C4-2B (cell line): ENCODE data around the gene LTBP4.

ENCODE experiments used
- H3K27ac ChIP-seq: fragments of 450-650 bp; 2 replicates; pipeline ENCODE4 v1.5.1; 2017
- ZFX ChIP-seq: fragments of 450-650 bp; IDR thresholded peaks from 2 replicates; pipeline ENCODE4 v1.6.1; 2017
- TF ChIP-seq, protein P1 (sequence below): fragments of 450-650 bp; conservative IDR thresholded peaks from 2 replicates; pipeline ENCODE4 v1.5.1; 2017; ENCODE audit warnings: mild to moderate bottlenecking

LTBP4 gene

DNA sequence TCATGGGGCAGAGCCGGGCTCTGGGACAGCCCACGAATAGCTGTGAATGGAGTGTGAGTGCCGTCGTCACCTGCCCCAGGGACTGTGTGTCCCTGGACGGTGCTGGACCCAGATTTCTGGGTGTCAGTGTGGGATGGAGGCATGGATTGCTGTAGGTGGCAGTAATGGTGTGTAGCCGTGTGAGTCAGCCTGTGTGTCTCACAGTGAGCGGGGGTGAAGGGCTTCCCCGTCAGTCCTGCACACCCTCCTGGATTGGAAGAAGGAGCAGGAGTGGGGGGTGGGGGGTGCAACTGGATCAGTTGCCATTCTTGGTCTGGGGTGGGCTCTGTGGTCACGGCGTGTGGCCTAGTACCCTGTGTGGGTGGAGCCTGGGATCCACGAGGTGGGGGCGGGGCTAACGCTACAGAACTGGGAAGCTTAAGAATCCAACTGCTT lies 6.5 kb upstream of the LTBP4 start:
- no peak overlapping the region for H3K27ac ChIP-seq
- TF ChIP-seq, protein P1, sequence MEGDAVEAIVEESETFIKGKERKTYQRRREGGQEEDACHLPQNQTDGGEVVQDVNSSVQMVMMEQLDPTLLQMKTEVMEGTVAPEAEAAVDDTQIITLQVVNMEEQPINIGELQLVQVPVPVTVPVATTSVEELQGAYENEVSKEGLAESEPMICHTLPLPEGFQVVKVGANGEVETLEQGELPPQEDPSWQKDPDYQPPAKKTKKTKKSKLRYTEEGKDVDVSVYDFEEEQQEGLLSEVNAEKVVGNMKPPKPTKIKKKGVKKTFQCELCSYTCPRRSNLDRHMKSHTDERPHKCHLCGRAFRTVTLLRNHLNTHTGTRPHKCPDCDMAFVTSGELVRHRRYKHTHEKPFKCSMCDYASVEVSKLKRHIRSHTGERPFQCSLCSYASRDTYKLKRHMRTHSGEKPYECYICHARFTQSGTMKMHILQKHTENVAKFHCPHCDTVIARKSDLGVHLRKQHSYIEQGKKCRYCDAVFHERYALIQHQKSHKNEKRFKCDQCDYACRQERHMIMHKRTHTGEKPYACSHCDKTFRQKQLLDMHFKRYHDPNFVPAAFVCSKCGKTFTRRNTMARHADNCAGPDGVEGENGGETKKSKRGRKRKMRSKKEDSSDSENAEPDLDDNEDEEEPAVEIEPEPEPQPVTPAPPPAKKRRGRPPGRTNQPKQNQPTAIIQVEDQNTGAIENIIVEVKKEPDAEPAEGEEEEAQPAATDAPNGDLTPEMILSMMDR: no peak
- TF ChIP-seq ZFX: no peak

DNA sequence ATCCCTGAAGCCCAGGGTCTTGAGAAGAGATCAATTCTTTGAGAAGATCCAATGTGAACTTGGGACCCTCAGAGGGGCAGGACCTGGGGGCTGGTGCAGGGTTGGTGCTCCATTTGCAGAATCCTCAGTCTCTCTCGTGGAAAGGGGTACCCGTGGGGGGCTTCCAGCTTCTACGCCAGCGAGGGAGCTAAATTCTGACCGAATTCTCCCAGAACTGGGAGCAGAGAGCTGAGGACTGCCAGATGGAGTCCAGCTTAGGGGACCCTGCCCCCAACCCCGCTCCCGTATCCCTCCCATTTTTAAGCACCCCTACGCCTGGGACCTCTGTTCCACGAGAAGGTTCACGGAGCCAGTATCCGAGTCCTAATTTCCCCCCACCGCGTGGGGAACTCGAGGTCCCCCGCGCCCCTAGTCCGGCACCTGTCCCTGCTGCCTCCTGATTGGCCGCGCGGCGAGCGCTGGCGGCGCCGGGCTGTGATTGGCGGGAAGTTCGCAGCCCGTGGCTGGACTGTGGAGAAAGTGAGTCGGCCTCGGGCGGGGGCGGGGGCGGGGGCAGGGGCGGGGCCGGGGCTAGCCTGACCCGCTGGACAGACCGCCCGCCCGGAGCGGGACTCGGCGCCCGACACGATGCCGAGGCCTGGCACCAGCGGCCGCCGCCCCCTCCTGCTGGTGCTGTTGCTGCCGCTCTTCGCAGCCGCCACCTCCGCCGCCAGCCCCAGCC lies 4.4 kb upstream of the LTBP4 start:
- TF ChIP-seq ZFX: no peak
- TF ChIP-seq, protein P1: no peak
- H3K27ac ChIP-seq: peak overlapping the region; percentile 66

DNA sequence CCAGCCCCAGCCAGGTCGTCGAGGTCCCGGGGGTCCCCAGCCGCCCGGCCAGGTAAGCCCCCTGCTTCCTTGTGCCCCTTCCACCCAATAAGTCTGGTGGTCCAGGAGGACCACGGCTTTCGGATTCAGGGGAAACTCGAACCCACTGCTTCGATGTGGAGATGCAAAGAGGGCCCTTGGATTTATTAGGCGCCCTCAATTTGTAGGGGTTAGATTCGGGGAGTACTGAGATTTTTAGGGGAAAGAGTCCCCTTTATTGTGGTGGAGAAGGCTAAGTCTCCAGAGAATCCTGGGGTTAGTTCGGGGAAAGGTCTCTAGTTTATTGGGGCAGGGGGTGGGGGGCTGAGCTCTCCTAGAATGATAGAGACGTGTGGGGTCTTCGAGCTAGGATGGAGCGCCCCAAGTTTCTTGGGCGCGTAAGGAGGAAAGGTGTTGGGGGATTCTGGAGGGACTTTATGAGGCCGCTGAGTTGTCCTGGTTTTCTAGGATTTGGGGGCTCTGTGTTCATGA lies 3.8 kb upstream of the LTBP4 start:
- peak overlapping the region; percentile 66 for H3K27ac ChIP-seq
- TF ChIP-seq, protein P1: no peak
- TF ChIP-seq ZFX: no peak

DNA sequence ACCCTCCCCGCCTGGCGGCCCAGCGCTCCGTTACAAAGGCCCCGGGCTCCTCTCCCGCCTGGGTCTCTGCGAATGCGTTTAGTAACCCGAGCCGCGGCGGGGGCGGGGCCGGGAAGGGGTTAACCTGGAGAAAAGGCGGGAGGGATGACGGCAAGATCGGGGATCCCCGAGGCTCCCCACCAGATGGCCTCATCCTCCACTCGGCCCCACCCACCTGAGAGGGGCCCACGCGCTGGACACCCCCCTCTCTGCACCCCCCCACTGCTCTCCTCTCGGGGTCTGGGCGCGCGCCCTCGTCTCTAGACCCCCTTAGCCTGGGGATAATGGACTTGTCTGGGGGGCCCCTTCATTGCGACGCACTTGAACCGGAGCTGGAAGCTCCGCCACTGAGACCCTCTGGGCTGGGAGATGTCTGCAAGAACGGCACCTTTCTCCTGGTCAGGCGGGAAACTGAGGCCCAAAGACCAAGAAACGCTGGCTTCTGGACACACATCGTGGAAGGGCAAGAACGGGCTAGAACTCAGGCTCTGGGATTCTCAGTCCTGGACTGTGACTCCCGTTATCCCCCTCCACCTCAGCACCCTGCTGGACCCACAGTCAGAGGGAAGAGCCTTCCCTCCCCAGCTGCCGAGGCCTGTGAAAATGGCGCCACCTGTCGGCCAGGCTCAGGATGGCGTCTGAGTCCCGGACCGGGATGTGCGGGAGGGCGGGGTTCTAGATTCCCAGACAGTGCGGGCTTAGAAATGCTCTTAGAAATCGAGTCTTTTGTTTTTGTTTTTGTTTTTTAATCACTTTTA lies 2.9 kb upstream of the LTBP4 start:
- TF ChIP-seq, protein P1: peak; percentile 98
- no peak for TF ChIP-seq ZFX
- H3K27ac ChIP-seq: no peak overlapping the region

DNA sequence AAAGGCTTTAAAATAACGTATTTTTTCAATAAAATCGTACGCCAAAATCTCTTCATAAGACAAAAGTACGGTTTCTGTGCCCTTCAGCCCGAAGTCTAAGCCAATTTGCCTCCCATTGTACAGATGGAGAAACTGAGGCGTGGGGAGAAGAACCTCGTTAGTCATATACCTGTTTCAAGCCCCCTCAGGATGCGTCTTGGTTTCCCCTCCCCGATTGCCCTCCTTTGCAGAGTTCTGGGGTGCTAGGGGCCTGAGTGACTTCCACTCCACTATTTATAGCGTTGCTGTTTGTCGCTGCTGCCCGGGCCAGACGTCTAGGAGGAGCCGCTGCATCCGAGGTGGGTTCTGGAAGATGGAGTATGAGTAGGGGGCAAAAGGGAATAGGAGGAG lies 2.3 kb upstream of the LTBP4 start:
- TF ChIP-seq, protein P1: peak; percentile 42
- TF ChIP-seq ZFX: no peak
- H3K27ac ChIP-seq: no peak overlapping the region

DNA sequence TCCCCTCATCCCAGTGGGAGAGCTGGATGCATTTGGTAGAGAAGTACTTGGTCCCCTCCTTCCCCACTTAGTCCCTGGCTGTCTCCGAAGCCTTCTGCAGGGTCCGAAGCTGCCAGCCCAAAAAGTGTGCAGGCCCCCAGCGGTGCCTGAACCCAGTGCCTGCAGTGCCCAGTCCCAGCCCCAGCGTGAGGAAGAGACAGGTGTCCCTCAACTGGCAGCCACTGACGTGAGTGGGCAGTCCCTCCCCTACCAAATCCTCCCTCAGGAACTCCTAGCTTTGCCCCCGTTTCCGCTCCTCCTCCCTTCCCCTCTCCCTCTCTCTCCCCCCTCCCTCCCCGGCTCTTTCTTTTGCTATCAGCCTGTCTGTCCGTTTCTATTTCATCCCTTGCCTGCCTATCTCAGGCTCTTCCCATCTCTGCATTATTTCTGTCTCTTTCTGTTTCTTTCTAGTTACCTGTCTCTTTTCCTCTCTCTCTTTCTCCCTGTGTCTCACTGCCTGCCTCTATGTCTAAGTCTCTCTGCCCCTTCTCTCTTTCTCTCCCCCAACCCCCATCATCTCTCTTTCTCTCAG lies 1.8 kb upstream of the LTBP4 start:
- no peak overlapping the region for H3K27ac ChIP-seq
- no peak for TF ChIP-seq ZFX
- TF ChIP-seq, protein P1: no peak
